Transverse colon (tissue), 4 donors: ENCODE results near the gene TMEM253. TPM values are rescaled to one million over a fixed set of nuclear protein-coding genes. Genes with fewer than 3 reads are reported as not detected.
A peak's percentile ranks its signal among the peaks of the same experiment; 100 is the strongest.

Experiments used
- DNase-seq: peaks from one replicate; pipeline ENCODE4 v3.0.0-alpha.2; 2019
- H3K27ac ChIP-seq, 4 donors: fragments of 200-600 bp; sonication (generic); 2 replicates each; pipeline ENCODE4 v1.5.1; 2016 to 2018; ENCODE audit warnings: inconsistent platforms in 4 of 4
- H3K27me3 ChIP-seq: fragments of 200-600 bp; sonication (generic); 2 replicates; pipeline ENCODE4 v1.5.1; 2017; ENCODE audit warnings: inconsistent platforms
- H3K36me3 ChIP-seq, 4 donors: fragments of 200-600 bp; sonication (generic); 2 replicates each; pipeline ENCODE4 v1.5.1; 2017 to 2019; ENCODE audit warnings: inconsistent platforms in 4 of 4
- H3K4me1 ChIP-seq, 4 donors: fragments of 200-600 bp; sonication (generic); 2 replicates each; pipeline ENCODE4 v1.5.1; 2017 to 2020; ENCODE audit warnings: inconsistent platforms in 4 of 4
- H3K4me3 ChIP-seq, 4 donors: fragments of 200-600 bp; sonication (generic); 1 replicate in 1 of 4; 2 replicates in 3 of 4; pipeline versions ENCODE4 v1.5.1 to v1.6.1; 2017 to 2019; ENCODE audit warnings: inconsistent platforms in 4 of 4
- H3K9me3 ChIP-seq, 2 donors: fragments of 200-600 bp; sonication (generic); 2 replicates each; pipeline ENCODE4 v1.5.1; 2017 to 2019; ENCODE audit warnings: inconsistent platforms in 2 of 2
- EP300 ChIP-seq: sonication (generic); formaldehyde crosslinking; IDR thresholded peaks from one replicate; pipeline ENCODE4 v1.6.1; 2017; ENCODE audit warnings: antibody characterized with exemption, low read depth
- POLR2A ChIP-seq: fragments of 450-650 bp; IDR thresholded peaks from one replicate; pipeline ENCODE4 v1.6.1; 2016; ENCODE audit warnings: antibody characterized with exemption, mild to moderate bottlenecking, moderate library complexity
- POLR2AphosphoS5 ChIP-seq, 3 donors: sonication (generic); formaldehyde crosslinking; IDR thresholded peaks; one replicate each; pipeline ENCODE4 v1.6.1; 2016; ENCODE audit warnings: antibody characterized with exemption in 3 of 3
- WGBS, 2 donors: methylation state at CpG; one replicate each; pipeline ENCODE4 v1.1.5; 2018; ENCODE audit warnings: low coverage in 1 of 2; 5-methylcytosine and 5-hydroxymethylcytosine counted together
- in situ Hi-C, 4 donors: fragments of 200-750 bp; cut with MboI; loops; one replicate each; pipeline versions ENCODE4 v1.15.0 to v1.15.1; 2017; ENCODE audit warnings: low sequenced_read_pairs in 3 of 4, low pct_ligation_motif_present in 1 of 4, low pct_unique_long_range_greater_than_20kb in 1 of 4
- intact Hi-C: fragments of 100-400 bp; cut with DNase I; formaldehyde crosslinking; loops from one replicate; pipeline ENCODE4 v1.15.1; 2023; ENCODE audit warnings: low total_unique reads
- total RNA-seq, 4 donors: library from RNA; depleted of rRNA; stranded (reverse); fragments of >200 nt; gene quantifications; one replicate each; pipeline ENCODE4 v1.1.0, GENCODE V29; 2016
- TF ChIP-seq, protein P1 (sequence below), 5 experiments: fragments of 200-600 bp in 3 of 5; fragments of 450-650 bp in 2 of 5; sonication (generic) in 3 of 5; IDR thresholded peaks; 1 replicate in 2 of 5; 2 replicates in 3 of 5; pipeline ENCODE4 v1.5.1; 2016 to 2017; ENCODE audit warnings: antibody characterized with exemption in 5 of 5, inconsistent platforms in 3 of 5, mild to moderate bottlenecking in 2 of 5, moderate library complexity in 1 of 5

Gene TMEM253
- total RNA-seq, 4 donors from 2014 or later, result 13.1 to 63.7 (median 41.9) TPM

- Histone ChIP-seq H3K27me3 (no peaks in the 10 kb centered on the region), H3K4me3 (peak overlapping the region in 1 of 4 donors; percentile 8), H3K4me1 (peaks cover 0 to 46% (median 22%) of the 10 kb centered on the region in 4 donors), H3K9me3 (no peaks in the 10 kb centered on the region), H3K36me3 (no peaks in the 10 kb centered on the region), H3K27ac (peak overlapping the region; percentile 75 to 83 (median 80))
- in situ Hi-C loops, result no loop called here
- TF ChIP-seq POLR2A (peak; percentile 36), EP300 (no peak), POLR2AphosphoS5 (IDR thresholded peaks at IDR 0.05) (no peak)
- TF ChIP-seq, protein P1, sequence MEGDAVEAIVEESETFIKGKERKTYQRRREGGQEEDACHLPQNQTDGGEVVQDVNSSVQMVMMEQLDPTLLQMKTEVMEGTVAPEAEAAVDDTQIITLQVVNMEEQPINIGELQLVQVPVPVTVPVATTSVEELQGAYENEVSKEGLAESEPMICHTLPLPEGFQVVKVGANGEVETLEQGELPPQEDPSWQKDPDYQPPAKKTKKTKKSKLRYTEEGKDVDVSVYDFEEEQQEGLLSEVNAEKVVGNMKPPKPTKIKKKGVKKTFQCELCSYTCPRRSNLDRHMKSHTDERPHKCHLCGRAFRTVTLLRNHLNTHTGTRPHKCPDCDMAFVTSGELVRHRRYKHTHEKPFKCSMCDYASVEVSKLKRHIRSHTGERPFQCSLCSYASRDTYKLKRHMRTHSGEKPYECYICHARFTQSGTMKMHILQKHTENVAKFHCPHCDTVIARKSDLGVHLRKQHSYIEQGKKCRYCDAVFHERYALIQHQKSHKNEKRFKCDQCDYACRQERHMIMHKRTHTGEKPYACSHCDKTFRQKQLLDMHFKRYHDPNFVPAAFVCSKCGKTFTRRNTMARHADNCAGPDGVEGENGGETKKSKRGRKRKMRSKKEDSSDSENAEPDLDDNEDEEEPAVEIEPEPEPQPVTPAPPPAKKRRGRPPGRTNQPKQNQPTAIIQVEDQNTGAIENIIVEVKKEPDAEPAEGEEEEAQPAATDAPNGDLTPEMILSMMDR (IDR thresholded peaks at IDR 0.05), result no peak
- no peak for DNase-seq
- intact Hi-C loops, result no loop called here
- WGBS, 2 donors, result 32 to 36% methylated on average over 8 of the region's 8 CpGs
These were observed 40.8 kb upstream of the TMEM253 start for GRCh38 chr14:21059842-21060613.

DNA sequence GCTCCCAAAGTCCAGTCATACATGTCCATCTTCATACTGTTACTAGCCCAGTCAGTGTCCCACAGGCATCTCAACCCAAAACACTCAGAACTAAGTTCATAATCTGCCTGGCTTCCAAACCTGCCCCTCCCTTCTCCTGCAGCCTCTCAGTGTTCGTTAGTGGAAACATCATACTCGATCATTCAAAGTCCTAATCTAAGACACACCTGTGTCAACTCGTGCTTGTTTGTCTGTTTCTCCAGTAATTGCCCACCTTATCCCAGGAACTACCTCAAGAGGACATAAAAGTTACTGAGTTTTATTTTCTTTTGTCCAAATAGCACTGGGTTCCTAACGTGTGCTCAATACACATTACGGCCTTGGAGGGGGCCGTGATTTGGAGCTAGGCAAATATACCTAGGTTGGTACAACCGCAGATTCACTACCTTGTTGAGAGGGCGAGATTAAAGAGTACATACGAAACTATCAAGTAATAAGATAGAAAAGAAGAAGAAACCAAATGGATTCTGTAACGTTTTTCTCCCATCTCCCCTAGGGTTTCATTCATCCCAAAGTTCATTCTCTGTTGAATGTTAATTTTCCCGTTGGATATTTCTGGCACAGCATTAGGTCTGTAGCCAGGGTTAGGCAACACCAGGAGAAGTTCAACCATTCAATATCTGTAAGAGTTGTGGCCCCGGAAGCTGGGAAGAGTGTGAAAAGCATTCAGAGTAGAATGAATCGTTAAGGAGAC is 40.1 kb upstream of the TMEM253 start:
- TF ChIP-seq POLR2A, result peak; percentile 36
- peak in 2 of 3 donors; percentile 14 to 64 for TF ChIP-seq POLR2AphosphoS5 (IDR thresholded peaks at IDR 0.05)
- TF ChIP-seq, protein P1 (IDR thresholded peaks at IDR 0.05), result no peak
- peak overlapping the region in 2 of 4 donors; percentile 8 to 10 for H3K4me3 ChIP-seq
- in situ Hi-C loops (no loop called here), intact Hi-C loops (no loop called here)
- peaks cover 0 to 38% (median 18%) of the 10 kb centered on the region in 4 donors for H3K4me1 ChIP-seq
- no peaks in the 10 kb centered on the region for H3K36me3 ChIP-seq
- H3K27ac ChIP-seq, result peak overlapping the region; percentile 75 to 83 (median 80)
- no peaks in the 10 kb centered on the region for H3K27me3 ChIP-seq
- no peaks in the 10 kb centered on the region for H3K9me3 ChIP-seq
- WGBS, 2 donors, result 38 to 46% methylated on average over 12 to 13 of the region's 13 CpGs
- DNase-seq, result peak; percentile 66

- WGBS, 2 donors, result 40 to 41% methylated on average over 3 of the region's 3 CpGs
- TF ChIP-seq POLR2AphosphoS5 (IDR thresholded peaks at IDR 0.05) (no peak), POLR2A (no peak), EP300 (no peak)
- TF ChIP-seq, protein P1 (IDR thresholded peaks at IDR 0.05), result no peak
- DNase-seq, result no peak
- intact Hi-C loops, result no loop called here
- no peaks in the 10 kb centered on the region for H3K9me3 ChIP-seq
- in situ Hi-C loops, result no loop called here
- H3K36me3 ChIP-seq, result no peaks in the 10 kb centered on the region
- peak overlapping the region; percentile 75 to 83 (median 80) for H3K27ac ChIP-seq
- H3K27me3 ChIP-seq, result no peaks in the 10 kb centered on the region
- no peak overlapping the region for H3K4me3 ChIP-seq
- peaks cover 0 to 33% (median 15%) of the 10 kb centered on the region in 4 donors for H3K4me1 ChIP-seq
These were observed 39.6 kb upstream of the TMEM253 start for GRCh38 chr14:21061347-21061668.

DNA sequence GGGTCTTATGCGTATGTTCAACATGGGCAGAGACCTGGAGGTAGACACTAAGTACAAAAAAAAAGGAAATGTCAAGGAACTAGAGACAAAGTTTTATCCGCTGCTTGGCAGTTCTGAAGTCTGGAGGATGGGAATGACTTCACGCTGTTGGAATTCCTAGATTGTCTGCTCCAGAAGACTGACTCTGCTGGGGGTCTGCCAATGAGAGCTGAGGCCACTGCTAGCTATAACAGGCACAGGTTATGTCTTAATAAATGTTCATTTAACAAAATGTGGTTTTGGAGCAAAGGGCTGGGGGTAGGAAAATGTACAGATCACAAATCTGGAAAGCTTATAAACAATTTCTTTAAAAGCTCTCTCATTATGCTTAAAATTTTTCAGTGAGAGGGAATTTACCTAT is 37.4 kb upstream of the TMEM253 start:
- DNase-seq, result peak; percentile 4
- intact Hi-C loops, result no loop called here
- 63 to 100% methylated on average over 1 to 3 of the region's 3 CpGs for WGBS, 2 donors
- H3K4me1 ChIP-seq, result peaks cover 0 to 26% (median 15%) of the 10 kb centered on the region in 4 donors
- H3K27me3 ChIP-seq, result no peaks in the 10 kb centered on the region
- H3K36me3 ChIP-seq, result no peaks in the 10 kb centered on the region
- H3K4me3 ChIP-seq, result no peak overlapping the region
- no peaks in the 10 kb centered on the region for H3K9me3 ChIP-seq
- TF ChIP-seq POLR2A (no peak), EP300 (no peak), POLR2AphosphoS5 (IDR thresholded peaks at IDR 0.05) (no peak)
- TF ChIP-seq, protein P1 (IDR thresholded peaks at IDR 0.05), result no peak
- in situ Hi-C loops, result no loop called here
- H3K27ac ChIP-seq, result peak overlapping the region in 2 of 4 donors; percentile 79 to 83
